Measurements from ENCODE around the gene MYO18A. TPM values are rescaled to one million over a fixed set of nuclear protein-coding genes. Genes with fewer than 3 reads are reported as not detected.

MYO18A gene
- total and polyA plus RNA-seq, 12 donors: 61.4 to 442 (median 327) TPM

- Histone ChIP-seq H3K36me3 (peaks cover 0 to 52% (median 3%) of the 10 kb centered on the region in 9 donors), H3K27me3 (no peaks in the 10 kb centered on the region), H3K4me3 (no peak overlapping the region), H3K27ac (no peak overlapping the region), H3K9me3 (no peaks in the 10 kb centered on the region), H3K4me1 (peaks cover 0 to 55% (median 20%) of the 10 kb centered on the region in 9 donors)
- WGBS, 2 donors: 71 to 73% methylated on average over 4 of the region's 4 CpGs
- intact Hi-C loops (cut with DNase I): no loop called here
- DNase-seq (no peak), ATAC-seq (no peak)
- TF ChIP-seq CTCF (IDR thresholded peaks at IDR 0.05): no peak
These were observed 106.7 kb downstream of the MYO18A start for GRCh38 chr17:29073520-29073919.

GRCh38 chr17:29073045-29073444 lies 107.2 kb downstream of the MYO18A start:
- H3K4me1 ChIP-seq: peaks cover 0 to 55% (median 16%) of the 10 kb centered on the region in 9 donors
- no peak overlapping the region for H3K27ac ChIP-seq
- 84 to 88% methylated on average over 2 of the region's 2 CpGs for WGBS, 2 donors
- intact Hi-C loops (cut with DNase I): no loop called here
- no peaks in the 10 kb centered on the region for H3K9me3 ChIP-seq
- no peak for TF ChIP-seq CTCF (IDR thresholded peaks at IDR 0.05)
- no peaks in the 10 kb centered on the region for H3K27me3 ChIP-seq
- ATAC-seq: no peak
- no peak for DNase-seq
- no peak overlapping the region for H3K4me3 ChIP-seq
- peaks cover 0 to 47% (median 0%) of the 10 kb centered on the region in 9 donors for H3K36me3 ChIP-seq

GRCh38 chr17:29071303-29071702 lies 108.9 kb downstream of the MYO18A start:
- TF ChIP-seq CTCF (IDR thresholded peaks at IDR 0.05): no peak

GRCh38 chr17:29070781-29071180 lies 109.4 kb downstream of the MYO18A start:
- Histone ChIP-seq H3K4me3 (no peak overlapping the region), H3K36me3 (peaks cover 0 to 24% (median 0%) of the 10 kb centered on the region in 9 donors), H3K27ac (peak overlapping the region in 3 of 10 donors; percentile 5 to 31 (median 17)), H3K4me1 (peaks cover 0 to 43% (median 14%) of the 10 kb centered on the region in 9 donors), H3K27me3 (no peaks in the 10 kb centered on the region), H3K9me3 (no peaks in the 10 kb centered on the region)
- ATAC-seq (peak in 1 of 8 donors; percentile 2), DNase-seq (no peak)
- intact Hi-C loops (cut with DNase I): no loop called here
- 40 to 52% methylated on average over 9 of the region's 9 CpGs for WGBS, 2 donors
- no peak for TF ChIP-seq CTCF (IDR thresholded peaks at IDR 0.05)

More at GRCh38 chr17:29071303-29071702, 108.9 kb downstream of the MYO18A start:
- H3K9me3 ChIP-seq: no peaks in the 10 kb centered on the region
- DNase-seq (no peak), ATAC-seq (no peak)
- WGBS, 2 donors: 100% methylated on average over 1 of the region's 1 CpG
- peaks cover 0 to 43% (median 14%) of the 10 kb centered on the region in 9 donors for H3K4me1 ChIP-seq
- peaks cover 0 to 30% (median 0%) of the 10 kb centered on the region in 9 donors for H3K36me3 ChIP-seq
- H3K27ac ChIP-seq: no peak overlapping the region
- no peaks in the 10 kb centered on the region for H3K27me3 ChIP-seq
- intact Hi-C loops (cut with DNase I): no loop called here
- no peak overlapping the region for H3K4me3 ChIP-seq

Measured in heart right ventricle (tissue), 16 donors.